Pancreas (tissue), 10 donors: Measurements from ENCODE around the gene PHF5A. TPM values are rescaled to one million over a fixed set of nuclear protein-coding genes. Genes with fewer than 3 reads are reported as not detected.
A peak's percentile ranks its signal among the peaks of the same experiment; 100 is the strongest.

Source experiments
- ATAC-seq, 4 donors: fragments of 200-7000 bp; cut with Tn5 transposase; one replicate each; pipeline versions ENCODE4 v1.8.0 to v1.9.1; 2020; ENCODE audit warnings: mild to moderate bottlenecking in 4 of 4, moderate library complexity in 4 of 4
- DNase-seq, 6 donors: peaks; one replicate each; pipeline ENCODE4 v3.0.0-alpha.2; 2020
- FAIRE-seq: peaks from 2 replicates; lab custom pipeline; 2012; peaks lifted over from hg19 to GRCh38; lab: Jason Lieb, UNC
- H3K27ac ChIP-seq, 4 donors: fragments of 200-600 bp; sonication (generic); 1 replicate in 3 of 4; 2 replicates in 1 of 4; pipeline versions ENCODE4 v1.5.0 to v1.8.0; 2020
- H3K27me3 ChIP-seq, 4 donors: fragments of 200-600 bp; one replicate each; pipeline ENCODE4 v1.8.0; 2021
- H3K36me3 ChIP-seq, 3 donors: fragments of 200-600 bp; sonication (generic) in 1 of 3; one replicate each; pipeline versions ENCODE4 v1.5.0 to v1.8.0; 2020 to 2021
- H3K4me1 ChIP-seq, 3 donors: fragments of 200-600 bp; one replicate each; pipeline ENCODE4 v1.8.0; 2021
- H3K4me3 ChIP-seq, 4 donors: fragments of 200-600 bp; sonication (generic) in 2 of 4; one replicate each; pipeline versions ENCODE4 v1.5.0 to v1.8.0; 2020 to 2021
- H3K9me3 ChIP-seq, 4 donors: fragments of 200-600 bp; one replicate each; pipeline ENCODE4 v1.8.0; 2021
- CTCF ChIP-seq, 4 donors: fragments of 200-600 bp; sonication (generic) in 3 of 4; IDR thresholded peaks; one replicate each; pipeline versions ENCODE4 v1.5.0 to v1.8.0; 2021; ENCODE audit warnings: antibody characterized with exemption in 4 of 4
- WGBS, 2 donors: extraction: QIAGEN DNeasy Blood & Tissue Kit; methylation state at CpG; one replicate each; pipeline ENCODE4 v1.1.7; 2013; 5-methylcytosine and 5-hydroxymethylcytosine counted together
- intact Hi-C, 3 donors: fragments of 100-400 bp; cut with DNase I; formaldehyde crosslinking; loops; one replicate each; pipeline versions ENCODE4 v1.11.1 to v1.14.2; 2022
- polyA plus RNA-seq, 2 donors: library from polyadenylated mRNA; stranded (reverse); fragments of 200-250 nt; gene quantifications; one replicate each; pipeline ENCODE4 v1.2.3, GENCODE V29; 2013
- total RNA-seq, 6 donors: library from RNA; stranded (reverse); fragmentation: NEBNext Ultra II Directional in 4 of 6; extraction: Animal tissue kit (Norgen Biotek cat#: 25700) in 4 of 6; gene quantifications; one replicate each; pipeline versions ENCODE4 v1.2.1 to v1.2.4, GENCODE V29; 2021 to 2023
- donor health status: healthy with polysubstance abuse.
- donor health status: DM: no; HTN: no; CAD: no; lungs with moderate emphysema.
- donor health status: DM: no; HTN: no; CAD: no.
- donor health status: control.
- donor health status: control.
- donor health status: Bipolar disorder and iron deficiency.
- donor health status: DM: yes; HTN: yes; CAD: no.
- donor health status: DM: no; HTN: no; CAD: no.
- donor health status: DM: no; HTN: no; CAD: no.
- donor health status: DM: yes; HTN: yes; CAD: no.

Gene PHF5A
- total and polyA plus RNA-seq, 8 donors, result 8.8 to 29.7 (median 16.7) TPM

- DNase-seq (no peak), ATAC-seq (peak in 1 of 4 donors; percentile 19), FAIRE-seq (no peak)
- intact Hi-C loops, result no loop called here
- H3K36me3 ChIP-seq, result no peaks in the 10 kb centered on the region
- H3K9me3 ChIP-seq, result no peaks in the 10 kb centered on the region
- no peak overlapping the region for H3K4me3 ChIP-seq
- TF ChIP-seq CTCF (IDR thresholded peaks at IDR 0.05), result no peak
- 71 to 82% methylated on average over 7 of the region's 7 CpGs for WGBS, 2 donors
- no peak overlapping the region for H3K27ac ChIP-seq
- peaks cover 0 to 18% (median 0%) of the 10 kb centered on the region in 3 donors for H3K4me1 ChIP-seq
- no peaks in the 10 kb centered on the region for H3K27me3 ChIP-seq
These were observed 16.5 kb upstream of the PHF5A start for GRCh38 chr22:41485033-41485432.

- Histone ChIP-seq H3K27ac (peak overlapping the region in 1 of 4 donors; percentile 17), H3K9me3 (no peaks in the 10 kb centered on the region), H3K36me3 (no peaks in the 10 kb centered on the region), H3K4me3 (no peak overlapping the region), H3K4me1 (peaks cover 0 to 13% (median 0%) of the 10 kb centered on the region in 3 donors), H3K27me3 (no peaks in the 10 kb centered on the region)
- TF ChIP-seq CTCF (IDR thresholded peaks at IDR 0.05), result no peak
- ATAC-seq (peak in 1 of 4 donors; percentile 14), DNase-seq (no peak), FAIRE-seq (no peak)
- intact Hi-C loops, result no loop called here
- WGBS, 2 donors, result 66 to 71% methylated on average over 2 of the region's 2 CpGs
These were observed 13.9 kb upstream of the PHF5A start for GRCh38 chr22:41482319-41482935.

- 59% methylated on average over 5 of the region's 5 CpGs for WGBS, 2 donors
- peaks cover 0 to 9% (median 0%) of the 10 kb centered on the region in 3 donors for H3K4me1 ChIP-seq
- ATAC-seq, result no peak
- intact Hi-C loops, result no loop called here
- H3K27ac ChIP-seq, result no peak overlapping the region
- FAIRE-seq, result no peak
- no peaks in the 10 kb centered on the region for H3K9me3 ChIP-seq
- H3K27me3 ChIP-seq, result no peaks in the 10 kb centered on the region
- no peaks in the 10 kb centered on the region for H3K36me3 ChIP-seq
- no peak for DNase-seq
- no peak for TF ChIP-seq CTCF (IDR thresholded peaks at IDR 0.05)
- H3K4me3 ChIP-seq, result no peak overlapping the region
These were observed 13.4 kb upstream of the PHF5A start for GRCh38 chr22:41481925-41482318.

- H3K4me3 ChIP-seq, result no peak overlapping the region
- H3K27me3 ChIP-seq, result no peaks in the 10 kb centered on the region
- ATAC-seq (no peak), FAIRE-seq (no peak), DNase-seq (no peak)
- H3K9me3 ChIP-seq, result no peaks in the 10 kb centered on the region
- H3K4me1 ChIP-seq, result peaks cover 0 to 5% (median 0%) of the 10 kb centered on the region in 3 donors
- TF ChIP-seq CTCF (IDR thresholded peaks at IDR 0.05), result no peak
- intact Hi-C loops, result no loop called here
- no peak overlapping the region for H3K27ac ChIP-seq
- H3K36me3 ChIP-seq, result no peaks in the 10 kb centered on the region
- WGBS, 2 donors, result 75 to 76% methylated on average over 15 of the region's 15 CpGs
These were observed 12.8 kb upstream of the PHF5A start for GRCh38 chr22:41481131-41481830.

GRCh38 chr22:41480397-41480735 is 11.9 kb upstream of the PHF5A start:
- FAIRE-seq, result no peak
- TF ChIP-seq CTCF (IDR thresholded peaks at IDR 0.05), result no peak
- ATAC-seq, result no peak
- intact Hi-C loops, result no loop called here
- WGBS, 2 donors, result 63 to 68% methylated on average over 7 of the region's 7 CpGs
- no peaks in the 10 kb centered on the region for H3K9me3 ChIP-seq
- no peak overlapping the region for H3K27ac ChIP-seq
- H3K36me3 ChIP-seq, result no peaks in the 10 kb centered on the region
- no peak overlapping the region for H3K4me3 ChIP-seq
- no peaks in the 10 kb centered on the region for H3K27me3 ChIP-seq
- no peak for DNase-seq
- H3K4me1 ChIP-seq, result peaks cover 0 to 5% (median 0%) of the 10 kb centered on the region in 3 donors
